GM18517 (cell line): ENCODE results near the gene TMCC2.

Source experiments
- ATAC-seq: cut with Tn5 transposase; IDR thresholded peaks from one replicate; pipeline ENCODE4 v1.9.1; 2021; ENCODE audit warnings: mild to moderate bottlenecking, moderate library complexity; ENCODE audit not compliant: unreplicated experiment

Gene TMCC2

GRCh38 chr1:205239078-205239477 is 11.3 kb downstream of the TMCC2 start:
- no peak for ATAC-seq

- no peak for ATAC-seq
These were observed 12.4 kb downstream of the TMCC2 start for GRCh38 chr1:205240118-205240517.

GRCh38 chr1:205240569-205240968 is 12.8 kb downstream of the TMCC2 start:
- no peak for ATAC-seq

- ATAC-seq = no peak
These were observed 13.8 kb downstream of the TMCC2 start for GRCh38 chr1:205241366-205242030.

GRCh38 chr1:205243350-205244191 is 15.8 kb downstream of the TMCC2 start:
- ATAC-seq = no peak

GRCh38 chr1:205244384-205244783 is 16.6 kb downstream of the TMCC2 start:
- ATAC-seq = no peak

GRCh38 chr1:205245096-205245495 is 17.4 kb downstream of the TMCC2 start:
- no peak for ATAC-seq

- no peak for ATAC-seq
These were observed 18.8 kb downstream of the TMCC2 start for GRCh38 chr1:205246351-205247119.

GRCh38 chr1:205247130-205247921 is 19.6 kb downstream of the TMCC2 start:
- ATAC-seq = no peak

GRCh38 chr1:205248793-205249601 is 21.3 kb downstream of the TMCC2 start:
- no peak for ATAC-seq

- no peak for ATAC-seq
These were observed 21.9 kb downstream of the TMCC2 start for GRCh38 chr1:205249651-205250050.

- ATAC-seq = no peak
These were observed 23.0 kb downstream of the TMCC2 start for GRCh38 chr1:205250699-205251098.

GRCh38 chr1:205251576-205251975 is 23.8 kb downstream of the TMCC2 start:
- no peak for ATAC-seq

- no peak for ATAC-seq
These were observed 28.4 kb downstream of the TMCC2 start for GRCh38 chr1:205255941-205256780.

GRCh38 chr1:205256951-205257625 is 29.3 kb downstream of the TMCC2 start:
- ATAC-seq = no peak

- ATAC-seq = no peak
These were observed 30.0 kb downstream of the TMCC2 start for GRCh38 chr1:205257735-205258134.

GRCh38 chr1:205258261-205258691 is 30.5 kb downstream of the TMCC2 start:
- no peak for ATAC-seq

- ATAC-seq = no peak
These were observed 31.0 kb downstream of the TMCC2 start for GRCh38 chr1:205258719-205259118.
